NCI-H2171 (cell line): ENCODE results near the gene PYURF.

Experiments
- DNase-seq: peaks from one replicate; lab custom pipeline; 2025; lab: John Stamatoyannopoulos, UW

Gene PYURF

GRCh38 chr4:88511236-88511635 lies 12.3 kb downstream of the PYURF start:
- no peak for DNase-seq

DNA sequence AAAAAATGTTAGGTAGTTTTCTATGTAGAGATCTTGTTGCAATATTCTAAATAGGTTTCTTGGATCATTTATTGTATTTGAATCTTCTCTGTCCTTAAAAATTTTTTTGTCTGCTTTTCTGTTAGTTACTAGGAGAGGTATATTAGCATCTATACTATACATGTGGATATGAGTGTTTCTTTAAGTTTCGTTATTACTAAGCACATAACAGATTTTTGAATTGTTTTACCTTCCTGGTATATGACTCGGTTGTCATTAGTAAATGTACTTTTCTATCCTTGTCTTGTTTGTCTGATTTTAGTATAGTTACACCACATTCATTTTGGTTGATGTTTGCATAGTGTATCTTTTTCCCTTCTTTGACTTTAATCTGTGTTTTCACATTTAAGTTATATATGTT lies 20.2 kb downstream of the PYURF start:
- no peak for DNase-seq

DNA sequence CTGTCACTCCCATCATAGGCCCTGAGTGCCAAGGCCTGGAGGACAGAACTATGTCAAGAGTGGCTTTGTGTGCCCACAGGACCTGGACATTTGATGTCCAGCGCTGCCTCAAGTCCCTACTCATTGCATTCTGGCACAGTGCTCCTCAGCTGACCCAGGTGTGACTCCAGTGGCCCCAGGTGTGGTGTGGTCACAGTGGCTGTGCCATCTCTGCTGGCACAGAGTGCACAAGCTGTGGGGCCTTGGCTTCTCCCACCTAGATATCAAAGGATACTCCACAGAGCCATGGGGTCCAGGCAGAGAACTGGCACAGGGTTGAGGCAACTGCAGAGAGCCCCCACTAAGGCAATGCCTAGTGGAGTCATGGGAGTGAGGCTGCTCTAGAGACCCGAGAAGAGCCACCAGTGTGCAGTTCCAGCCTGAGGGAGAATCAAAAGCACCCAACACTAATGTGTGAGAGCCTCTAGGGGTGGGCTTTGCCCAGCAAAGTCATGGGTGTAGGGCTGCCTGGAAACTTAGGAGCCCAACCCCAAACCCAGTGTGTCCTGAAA lies 25.6 kb downstream of the PYURF start:
- no peak for DNase-seq

- DNase-seq, result no peak
Measured at GRCh38 chr4:88489100-88489761, 34.3 kb downstream of the PYURF start.

GRCh38 chr4:88481537-88481936 lies 42.0 kb downstream of the PYURF start:
- no peak for DNase-seq

DNA sequence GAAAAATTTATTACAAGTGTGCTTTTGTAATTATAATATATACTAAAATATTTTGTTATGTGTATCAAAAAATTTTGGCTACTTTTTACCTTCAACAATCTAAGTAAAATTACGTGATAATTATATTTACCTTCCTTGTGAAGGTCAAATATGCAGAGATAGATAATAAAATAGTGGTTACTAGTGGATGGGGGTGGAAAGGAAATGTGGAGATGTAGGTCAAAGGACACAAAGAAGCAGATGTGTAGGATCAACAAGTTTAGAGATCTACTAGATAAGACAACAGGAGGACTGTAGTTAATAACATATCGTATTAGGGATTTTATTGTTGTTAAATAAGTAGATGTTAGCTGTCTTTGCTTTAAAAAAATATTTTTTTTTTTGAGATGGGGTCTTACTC lies 45.3 kb downstream of the PYURF start:
- DNase-seq, result no peak

GRCh38 chr4:88477229-88477860 lies 46.2 kb downstream of the PYURF start:
- DNase-seq, result no peak
